Skin of body (tissue), 2 donors: ENCODE data around the gene CFC1. TPM values are rescaled to one million over a fixed set of nuclear protein-coding genes. Genes with fewer than 3 reads are reported as not detected.
"Not testable (repeated sequence)": the region's sequence is repeated elsewhere in the genome, so short reads cannot be mapped to it uniquely, and the experiment has no call there.

Experiments used
- DNase-seq: peaks from one replicate; lab custom pipeline; 2025; lab: John Stamatoyannopoulos, UW
- total RNA-seq: library from RNA; depleted of rRNA; stranded (reverse); fragments of >200 nt; gene quantifications from one replicate; pipeline ENCODE4 v1.2.3, GENCODE V29; 2014

Gene CFC1
- not detected for total RNA-seq

GRCh38 chr2:130599393-130599792 lies at the start of gene CFC1:
CFC1 (minus strand) TSS chr2:130599575; CDS start chr2:130599287, 288 bp downstream.
- DNase-seq: not testable (repeated sequence)

DNA sequence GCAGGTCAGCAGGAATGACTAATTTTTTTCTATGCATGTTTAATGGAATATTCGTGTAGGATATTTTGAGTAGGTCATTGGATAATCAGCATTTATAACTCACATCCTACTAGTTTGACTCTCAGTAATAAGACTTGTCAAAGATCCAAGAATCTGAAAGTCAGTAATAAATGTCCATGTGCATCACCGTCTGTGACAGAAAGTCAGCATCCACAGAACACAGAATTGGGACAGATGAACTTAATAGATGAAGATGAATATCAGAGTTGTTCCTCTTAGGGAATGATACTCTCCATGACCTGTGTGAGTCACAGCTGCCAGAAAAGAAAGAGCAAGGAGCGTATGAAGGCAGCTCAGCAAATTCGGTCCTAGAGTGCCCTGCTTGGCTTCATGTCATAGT lies 42.3 kb upstream of the CFC1 start:
- DNase-seq: not testable (repeated sequence)

DNA sequence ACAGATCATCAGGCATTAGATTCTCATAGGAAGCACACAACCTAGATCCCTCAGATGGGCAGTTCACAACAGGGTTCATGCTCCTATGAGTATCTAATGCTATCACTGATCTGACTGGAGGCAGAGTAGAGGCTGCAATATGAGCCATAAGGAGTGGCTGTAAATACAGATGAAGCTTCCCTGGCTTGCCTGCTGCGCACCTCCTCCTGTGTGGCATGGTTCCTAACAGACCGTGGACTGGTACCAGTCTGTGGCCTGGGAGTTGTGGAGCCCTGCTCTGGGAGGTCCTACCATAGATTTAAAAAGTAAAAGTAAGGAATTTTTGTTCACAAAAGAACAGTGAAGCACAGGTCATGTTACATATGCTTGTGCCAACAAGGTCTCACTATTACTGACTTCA lies 39.6 kb upstream of the CFC1 start:
- DNase-seq: not testable (repeated sequence)

- DNase-seq: not testable (repeated sequence)
Measured at GRCh38 chr2:130628784-130629475, 29.6 kb upstream of the CFC1 start.

DNA sequence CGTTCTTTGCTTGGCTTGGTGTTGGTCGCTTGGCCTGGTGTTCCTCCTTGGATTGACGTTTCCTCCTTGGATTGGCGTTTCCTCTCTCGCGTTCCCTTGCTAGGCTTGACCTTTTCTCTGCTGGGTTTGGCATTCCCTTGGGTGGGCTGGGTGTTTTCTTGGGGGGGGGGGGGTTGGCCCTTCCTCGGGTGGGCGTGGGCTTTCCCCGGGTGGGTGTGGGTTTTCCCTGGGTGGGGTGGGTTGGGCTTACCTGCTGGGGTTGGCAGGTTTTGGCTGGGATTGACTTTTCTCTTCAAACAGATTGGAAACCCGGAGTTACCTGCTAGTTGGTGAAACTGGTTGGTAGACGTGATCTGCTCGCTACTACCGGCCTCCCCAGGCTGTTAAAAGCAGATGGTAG lies 11.8 kb upstream of the CFC1 start, which contains the start of gene POTEJ:
Gene POTEJ, plus strand, starts transcription at position 301 of the 400 bp plus-strand sequence. Its CDS starts 93 bp downstream, at position 394.
- DNase-seq: not testable (repeated sequence)

- not testable (repeated sequence) for DNase-seq
Measured at GRCh38 chr2:130610486-130610885, 11.1 kb upstream of the CFC1 start.

DNA sequence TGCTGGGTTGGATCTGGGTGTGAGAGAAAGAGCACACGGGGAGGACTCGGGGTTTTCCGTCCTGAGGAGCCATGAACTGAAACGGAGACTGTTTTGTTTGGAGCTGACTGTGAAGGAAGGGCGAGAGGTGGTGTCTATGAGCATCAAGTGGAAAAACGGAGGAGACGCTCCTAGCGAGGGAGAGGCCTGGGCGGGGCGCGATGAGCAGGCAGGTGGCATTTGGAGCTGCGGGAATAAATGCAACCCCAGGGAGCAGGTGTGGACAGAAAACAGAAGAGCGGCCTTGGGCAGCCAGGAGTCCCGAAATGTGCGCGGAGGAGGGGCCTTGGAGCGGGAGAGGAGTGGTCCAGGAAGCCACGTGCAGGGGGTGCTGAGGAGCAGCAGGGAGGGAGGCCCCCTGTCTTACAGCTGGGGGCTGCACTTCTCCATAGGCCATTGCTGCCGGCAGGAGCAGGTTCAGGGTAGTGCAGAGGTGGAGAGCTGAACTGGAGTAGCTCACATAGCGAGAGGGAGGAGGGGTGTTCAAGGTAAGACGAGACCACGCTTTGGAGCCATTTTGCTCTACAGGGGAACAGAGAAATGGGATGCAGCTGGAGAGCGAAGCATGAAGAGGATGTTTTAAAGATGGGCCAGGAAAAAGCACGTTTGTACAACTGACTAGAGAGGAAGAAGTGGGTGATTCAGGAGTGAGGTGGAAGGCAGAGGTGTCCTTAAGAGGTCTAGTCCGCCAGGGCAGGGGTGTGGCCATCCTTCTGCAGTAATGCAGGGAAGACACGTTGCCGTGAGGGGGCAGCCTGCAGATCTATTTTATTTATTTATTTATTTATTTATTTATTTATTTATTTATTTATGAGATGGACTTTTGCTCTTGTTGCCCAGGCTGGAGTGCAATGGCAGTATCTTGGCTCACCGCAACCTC lies 9.9 kb upstream of the CFC1 start:
- not testable (repeated sequence) for DNase-seq

- DNase-seq: not testable (repeated sequence)
Measured at GRCh38 chr2:130608276-130609001, 9.1 kb upstream of the CFC1 start.

GRCh38 chr2:130601648-130602302 lies 2.4 kb upstream of the CFC1 start:
- DNase-seq: not testable (repeated sequence)

GRCh38 chr2:130599926-130600325 lies 551 bp upstream of the CFC1 start:
- not testable (repeated sequence) for DNase-seq

- not testable (repeated sequence) for DNase-seq
Measured at GRCh38 chr2:130598463-130598862, 912 bp downstream of the CFC1 start.

DNA sequence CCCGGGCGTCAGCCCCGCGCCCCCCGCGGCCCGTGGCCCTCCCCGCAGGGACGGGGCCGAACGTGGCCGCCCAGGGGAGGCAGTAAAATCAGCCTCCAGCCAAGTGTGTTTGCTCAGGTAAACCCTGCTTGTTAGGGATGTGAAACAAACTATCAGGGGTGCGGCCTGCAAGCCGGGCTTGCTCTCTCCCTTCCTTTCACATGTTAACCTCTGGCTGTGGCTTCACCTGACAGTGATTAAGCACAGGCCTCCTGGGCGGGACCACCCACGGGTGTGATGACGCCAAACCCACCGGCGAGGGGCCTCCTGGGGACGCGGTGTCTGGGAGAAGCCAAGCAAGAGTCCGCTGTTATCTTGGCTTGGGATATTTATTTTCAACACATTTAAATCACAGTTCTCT lies 1.4 kb downstream of the CFC1 start:
- not testable (repeated sequence) for DNase-seq

GRCh38 chr2:130596757-130597156 lies 2.6 kb downstream of the CFC1 start:
- not testable (repeated sequence) for DNase-seq

DNA sequence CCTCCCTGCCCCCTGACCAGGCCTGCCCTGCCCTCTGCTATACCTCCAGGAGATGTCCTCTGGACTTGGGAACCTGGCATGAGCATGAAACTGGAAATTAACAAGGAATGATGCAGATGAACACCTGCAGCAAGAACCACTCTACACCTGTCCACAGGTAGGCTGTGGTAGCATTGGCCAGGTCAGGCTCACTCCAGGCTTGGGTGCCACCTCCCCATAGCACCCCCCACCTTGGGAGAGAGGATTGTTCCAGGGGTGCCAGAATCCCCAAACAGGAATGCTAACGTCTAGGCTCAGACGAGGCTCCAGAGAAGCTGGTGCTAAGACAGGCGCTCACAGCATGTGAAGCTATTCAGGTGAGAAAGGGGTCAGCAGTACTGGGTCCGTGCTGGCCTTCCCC lies 5.4 kb downstream of the CFC1 start:
- not testable (repeated sequence) for DNase-seq

GRCh38 chr2:130592791-130593414 lies 6.5 kb downstream of the CFC1 start:
- DNase-seq: not testable (repeated sequence)

DNA sequence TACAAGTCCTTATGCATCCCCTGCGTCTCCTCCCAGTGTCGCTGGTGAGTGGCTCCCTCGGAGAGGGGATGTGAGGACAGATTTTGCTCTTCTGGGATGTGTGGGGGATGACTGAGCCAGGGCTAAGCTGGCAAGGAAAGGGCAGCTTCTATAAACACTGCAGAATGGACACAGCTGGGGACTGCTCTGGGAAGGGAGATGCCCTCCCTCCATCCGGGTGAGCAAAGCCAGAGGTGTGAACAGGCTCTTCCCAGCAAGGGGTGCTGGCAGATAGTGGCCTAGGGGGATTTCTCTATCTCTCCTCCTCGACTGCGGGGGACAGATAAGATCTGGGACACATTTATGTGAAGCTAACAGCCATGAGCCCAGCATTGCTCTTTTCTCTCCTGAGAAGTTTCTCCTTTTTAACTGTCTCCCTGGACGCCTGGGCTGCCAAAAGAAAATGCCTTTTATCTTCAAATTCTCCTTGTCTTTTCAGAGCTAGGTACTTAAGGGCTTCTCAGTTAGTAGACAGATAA lies 8.5 kb downstream of the CFC1 start:
- DNase-seq: not testable (repeated sequence)

DNA sequence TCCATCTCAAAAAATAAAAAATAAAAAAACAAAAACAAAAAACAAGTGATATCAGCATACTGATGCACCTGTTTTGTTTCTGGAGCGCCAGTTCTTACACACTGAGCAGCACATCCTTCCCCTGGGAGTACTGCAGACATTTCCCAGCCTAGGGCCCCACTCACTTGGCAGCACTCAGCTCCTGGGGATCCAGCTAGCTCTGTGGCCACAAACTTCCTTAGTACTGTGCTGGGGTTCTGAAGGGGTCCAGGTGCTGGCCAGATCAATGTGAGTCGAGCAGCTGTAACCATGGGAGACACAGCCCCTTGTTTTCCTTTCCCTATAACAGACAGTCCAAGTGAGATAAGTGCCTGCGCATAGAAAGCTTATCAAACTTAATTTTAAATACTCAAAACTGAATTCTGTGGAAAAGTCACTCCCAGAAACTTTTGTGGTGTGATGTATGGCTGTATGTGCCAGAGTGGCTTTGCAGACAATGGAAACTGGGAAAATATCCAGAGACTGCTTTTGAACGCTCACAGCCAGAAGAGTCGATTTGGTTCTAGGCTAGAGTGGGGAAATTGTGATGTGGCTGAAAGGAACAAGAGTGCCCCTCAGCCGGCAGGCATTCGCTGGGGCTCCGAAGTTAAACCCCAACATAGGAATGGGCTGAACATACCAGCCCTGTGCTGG lies 9.1 kb downstream of the CFC1 start:
- DNase-seq: not testable (repeated sequence)

DNA sequence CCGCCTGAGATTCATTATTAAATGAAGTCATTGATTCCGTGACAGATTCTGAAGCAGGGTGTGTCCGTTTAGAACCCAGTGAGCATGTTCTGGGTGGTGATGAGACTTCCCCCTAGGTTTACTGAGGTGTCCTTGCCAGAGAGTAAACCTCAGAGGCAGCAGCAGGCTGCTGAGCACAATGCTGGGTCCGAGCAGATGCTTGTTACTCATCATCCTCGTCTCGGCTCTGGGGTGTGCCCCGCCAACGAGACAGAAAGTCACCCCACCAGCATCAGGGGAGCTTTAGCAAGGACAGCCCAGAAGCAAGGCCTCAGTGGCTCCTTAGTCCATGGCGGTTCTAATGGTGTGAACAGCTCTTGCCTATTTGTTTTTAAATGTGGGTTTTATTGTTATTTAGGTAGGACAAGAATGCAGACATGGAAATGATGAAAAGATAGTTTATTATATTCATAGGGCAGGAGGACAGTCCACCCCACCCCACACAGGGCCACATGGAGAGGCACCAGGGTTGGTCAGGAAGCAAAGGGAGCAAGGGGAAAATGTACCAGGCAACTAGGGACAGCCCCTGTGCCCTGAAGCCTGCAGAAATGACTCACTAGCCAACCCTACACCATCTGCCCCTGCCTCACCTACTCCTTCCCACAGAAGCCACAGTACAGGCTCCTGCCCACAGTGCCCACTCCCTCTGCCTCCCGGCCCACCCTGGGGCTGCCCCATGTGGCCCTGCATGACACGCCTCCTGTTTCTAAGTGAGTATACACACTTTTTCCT lies 10.5 kb downstream of the CFC1 start:
- not testable (repeated sequence) for DNase-seq

- DNase-seq: not testable (repeated sequence)
Measured at GRCh38 chr2:130584726-130585125, 14.6 kb downstream of the CFC1 start.
